ENCODE results near the gene MYO18B. TPM values are rescaled to one million over a fixed set of nuclear protein-coding genes. Genes with fewer than 3 reads are reported as not detected.

Gene MYO18B
- total RNA-seq, 1 donor from 2014 or later, result not detected

GRCh38 chr22:25710501-25710900, 31.5 kb upstream of the MYO18B start:
- FAIRE-seq (no peak), DNase-seq (ENCODE audit: low read depth) (no peak)
- no peak overlapping the region for H3K4me3 ChIP-seq (ENCODE audit: low read depth, low read length)
- peaks cover 2% of the 10 kb centered on the region for H3K36me3 ChIP-seq (ENCODE audit: control insufficient read depth, insufficient read depth, low read length)
- TF ChIP-seq CTCF (IDR thresholded peaks at IDR 0.05; ENCODE audit: insufficient read depth, low read length, severe bottlenecking), result no peak
- no peaks in the 10 kb centered on the region for H3K27me3 ChIP-seq (ENCODE audit: control insufficient read depth, insufficient read depth, low read length)

- TF ChIP-seq CTCF (IDR thresholded peaks at IDR 0.05; ENCODE audit: insufficient read depth, low read length, severe bottlenecking), result no peak
- FAIRE-seq, result no peak
- Histone ChIP-seq H3K4me3 (ENCODE audit: low read depth, low read length) (no peak overlapping the region), H3K27me3 (ENCODE audit: control insufficient read depth, insufficient read depth, low read length) (no peaks in the 10 kb centered on the region), H3K36me3 (ENCODE audit: control insufficient read depth, insufficient read depth, low read length) (peaks cover 2% of the 10 kb centered on the region)
- DNase-seq (ENCODE audit: low read depth), result no peak
Measured at GRCh38 chr22:25711491-25711890, 30.5 kb upstream of the MYO18B start.

- Histone ChIP-seq H3K27me3 (ENCODE audit: control insufficient read depth, insufficient read depth, low read length) (no peaks in the 10 kb centered on the region), H3K4me3 (ENCODE audit: low read depth, low read length) (no peak overlapping the region), H3K36me3 (ENCODE audit: control insufficient read depth, insufficient read depth, low read length) (peaks cover 2% of the 10 kb centered on the region)
- TF ChIP-seq CTCF (IDR thresholded peaks at IDR 0.05; ENCODE audit: insufficient read depth, low read length, severe bottlenecking), result no peak
- FAIRE-seq (no peak), DNase-seq (ENCODE audit: low read depth) (no peak)
Measured at GRCh38 chr22:25712661-25713400, 29.2 kb upstream of the MYO18B start.

GRCh38 chr22:25714070-25714469, 27.9 kb upstream of the MYO18B start:
- DNase-seq (ENCODE audit: low read depth) (no peak), FAIRE-seq (no peak)
- Histone ChIP-seq H3K27me3 (ENCODE audit: control insufficient read depth, insufficient read depth, low read length) (no peaks in the 10 kb centered on the region), H3K36me3 (ENCODE audit: control insufficient read depth, insufficient read depth, low read length) (peaks cover 2% of the 10 kb centered on the region), H3K4me3 (ENCODE audit: low read depth, low read length) (no peak overlapping the region)
- TF ChIP-seq CTCF (IDR thresholded peaks at IDR 0.05; ENCODE audit: insufficient read depth, low read length, severe bottlenecking), result no peak

- DNase-seq (ENCODE audit: low read depth) (no peak), FAIRE-seq (no peak)
- no peak for TF ChIP-seq CTCF (IDR thresholded peaks at IDR 0.05; ENCODE audit: insufficient read depth, low read length, severe bottlenecking)
- Histone ChIP-seq H3K36me3 (ENCODE audit: control insufficient read depth, insufficient read depth, low read length) (peaks cover 2% of the 10 kb centered on the region), H3K4me3 (ENCODE audit: low read depth, low read length) (no peak overlapping the region), H3K27me3 (ENCODE audit: control insufficient read depth, insufficient read depth, low read length) (no peaks in the 10 kb centered on the region)
Measured at GRCh38 chr22:25714739-25715138, 27.2 kb upstream of the MYO18B start.

GRCh38 chr22:25716637-25717036, 25.4 kb upstream of the MYO18B start:
- FAIRE-seq (no peak), DNase-seq (ENCODE audit: low read depth) (no peak)
- no peak for TF ChIP-seq CTCF (IDR thresholded peaks at IDR 0.05; ENCODE audit: insufficient read depth, low read length, severe bottlenecking)
- Histone ChIP-seq H3K27me3 (ENCODE audit: control insufficient read depth, insufficient read depth, low read length) (no peaks in the 10 kb centered on the region), H3K4me3 (ENCODE audit: low read depth, low read length) (no peak overlapping the region), H3K36me3 (ENCODE audit: control insufficient read depth, insufficient read depth, low read length) (no peaks in the 10 kb centered on the region)

All from bronchial epithelial cell (primary cell).